Measurements from ENCODE around the gene PTPRM.
"Not testable (repeated sequence)": the region's sequence is repeated elsewhere in the genome, so short reads cannot be mapped to it uniquely, and the experiment has no call there.

Gene PTPRM

DNA sequence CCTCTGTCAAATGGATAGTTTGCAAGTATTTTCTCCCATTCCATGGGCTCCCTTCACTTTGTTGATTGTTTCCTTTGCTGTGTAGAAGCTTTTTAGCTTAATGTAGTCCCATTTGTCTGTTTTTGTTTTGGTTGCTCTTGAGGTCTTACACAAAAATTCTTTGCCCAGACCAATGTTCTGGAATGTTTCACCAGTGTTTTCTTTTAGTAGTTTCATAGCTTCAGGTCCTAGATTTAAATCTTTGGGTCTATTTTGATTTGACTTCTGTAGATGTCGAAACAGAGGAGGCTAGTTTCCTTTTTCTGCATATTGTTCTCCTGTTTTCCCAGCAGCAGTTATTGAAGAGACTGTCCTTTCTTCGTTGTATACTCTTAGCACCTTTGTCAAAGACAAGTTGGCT lies 351.6 kb downstream of the PTPRM start:
- no peak for DNase-seq

DNA sequence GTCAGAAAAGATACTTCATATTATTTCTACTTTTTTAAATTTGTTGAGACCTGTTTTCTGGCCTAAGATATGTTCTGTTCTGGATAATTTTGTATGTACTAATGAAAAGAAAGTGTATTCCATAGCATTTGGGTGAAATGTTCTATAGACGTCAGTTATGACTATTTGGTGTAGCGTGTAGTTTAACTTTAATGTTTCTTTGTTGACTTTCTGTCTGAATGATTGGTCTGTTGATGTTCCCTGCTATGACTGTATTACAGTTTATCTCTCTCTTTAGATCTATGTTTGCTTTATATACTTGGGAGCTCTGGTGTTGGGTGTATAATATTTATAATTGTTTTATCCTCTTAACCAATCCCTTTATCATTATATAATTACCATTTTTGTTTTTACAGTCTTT lies 352.4 kb downstream of the PTPRM start:
- no peak for DNase-seq

DNA sequence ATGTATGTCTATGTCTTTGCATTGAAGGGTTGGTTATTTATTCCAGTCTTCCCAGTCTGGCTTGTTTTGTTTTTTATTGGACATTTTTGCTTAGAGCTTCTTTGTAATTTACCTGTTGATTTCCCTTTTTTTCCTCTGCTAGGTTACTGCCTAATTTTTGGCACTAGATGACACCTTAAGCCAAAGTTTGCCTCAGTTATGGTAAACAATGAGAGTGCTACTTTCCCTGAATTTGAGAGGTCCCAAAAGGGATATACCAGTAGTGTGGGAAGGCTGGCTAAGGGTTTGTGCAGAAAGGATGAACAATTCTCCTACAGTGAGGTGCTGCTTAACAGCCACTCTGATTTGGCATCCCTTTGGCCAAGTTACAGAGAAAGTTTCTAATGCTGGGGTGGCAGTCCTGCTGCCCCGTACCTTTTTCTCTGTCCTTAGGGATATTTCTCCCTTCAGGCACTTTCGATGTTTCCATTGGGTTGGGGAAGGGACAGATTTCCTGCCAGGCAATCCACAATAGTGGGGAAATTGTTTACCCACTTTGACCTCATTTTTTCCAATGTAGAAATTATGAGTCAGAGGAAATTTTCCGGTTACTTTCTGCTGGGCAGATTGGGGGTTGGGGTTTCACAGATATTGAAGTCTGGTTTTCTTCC lies 354.9 kb downstream of the PTPRM start:
- DNase-seq = no peak

GRCh38 chr18:7923105-7923504 lies 356.0 kb downstream of the PTPRM start:
- no peak for DNase-seq

GRCh38 chr18:7924616-7925015 lies 357.5 kb downstream of the PTPRM start:
- DNase-seq = no peak

DNA sequence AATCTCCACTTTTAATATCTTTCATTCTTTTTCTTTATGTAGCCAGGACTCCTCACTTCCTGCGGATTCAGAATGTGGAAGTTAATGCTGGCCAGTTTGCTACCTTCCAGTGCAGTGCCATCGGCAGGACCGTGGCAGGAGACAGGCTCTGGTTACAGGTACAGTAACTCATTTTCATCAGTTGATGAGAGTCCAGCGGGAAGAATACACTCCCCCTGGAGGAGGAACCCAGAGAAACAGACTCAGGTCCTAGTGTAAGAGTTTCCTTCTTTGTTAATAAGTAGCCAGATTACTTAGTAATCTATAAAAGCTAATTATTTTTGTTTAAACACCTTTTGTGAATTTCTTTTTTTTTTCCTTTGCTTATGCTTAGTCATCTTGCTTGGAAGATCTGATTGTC lies 359.4 kb downstream of the PTPRM start:
- DNase-seq = no peak

DNA sequence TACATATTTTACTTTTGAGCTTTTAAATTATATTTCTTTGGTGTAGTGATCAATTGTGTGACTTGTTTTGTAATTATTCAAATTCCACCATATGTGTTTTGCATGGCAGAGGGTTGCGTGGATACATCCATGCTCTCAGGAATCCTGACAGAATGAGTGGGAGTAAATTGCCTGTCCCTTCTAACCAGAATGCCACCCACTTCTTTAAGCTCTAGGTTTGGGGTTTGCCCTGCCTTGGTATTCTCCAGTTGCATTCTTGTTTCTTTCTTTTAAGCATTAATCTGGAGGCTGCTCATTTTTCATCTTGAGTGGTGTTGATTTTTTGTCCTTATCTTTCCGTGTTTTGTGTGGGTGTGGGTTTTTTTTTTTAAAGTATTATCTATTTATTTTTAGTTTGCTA lies 360.0 kb downstream of the PTPRM start:
- no peak for DNase-seq

- DNase-seq = no peak
Measured at GRCh38 chr18:7931763-7932162, 364.6 kb downstream of the PTPRM start.

DNA sequence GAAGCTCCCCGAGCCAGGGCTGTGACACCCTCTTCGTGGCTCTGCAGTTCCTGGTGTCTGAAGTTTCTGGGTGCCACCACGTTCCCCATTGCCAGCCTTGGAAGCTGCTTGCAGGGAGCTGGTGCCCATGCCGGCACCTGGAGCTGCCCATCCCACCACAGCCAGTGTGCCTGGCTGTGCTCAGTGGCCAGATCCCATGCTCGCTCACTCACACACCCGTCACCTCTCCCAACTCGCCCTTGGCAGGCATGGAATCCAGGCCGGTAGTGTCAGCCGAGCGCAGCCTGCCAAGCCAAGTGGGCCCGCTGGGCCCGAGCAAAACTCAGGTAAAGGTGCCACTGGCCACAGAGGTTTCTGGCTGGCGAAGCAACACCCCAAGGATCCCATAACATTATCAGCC lies 370.2 kb downstream of the PTPRM start:
- DNase-seq = no peak

- no peak for DNase-seq
Measured at GRCh38 chr18:7939521-7939920, 372.4 kb downstream of the PTPRM start.

GRCh38 chr18:7940379-7940778 lies 373.3 kb downstream of the PTPRM start:
- no peak for DNase-seq

DNA sequence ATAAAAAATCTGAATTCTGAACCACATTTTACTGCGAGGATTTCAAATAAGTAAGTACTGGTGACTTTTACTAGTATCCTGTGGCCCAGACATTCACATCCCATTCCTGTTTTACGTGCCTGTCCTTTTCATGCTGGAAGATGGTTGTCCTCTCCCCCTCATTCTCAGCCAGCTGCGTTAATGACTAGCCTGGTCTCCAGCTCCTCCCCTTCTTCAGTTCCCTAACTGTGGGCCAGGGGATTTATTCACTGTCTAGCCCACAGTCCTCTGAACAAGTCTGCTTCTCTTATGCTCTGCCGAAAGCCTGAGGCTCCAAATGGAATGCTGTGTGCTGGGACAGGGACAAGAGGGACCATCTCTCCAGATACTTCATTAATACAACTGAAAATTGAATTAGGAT lies 373.9 kb downstream of the PTPRM start:
- no peak for DNase-seq

DNA sequence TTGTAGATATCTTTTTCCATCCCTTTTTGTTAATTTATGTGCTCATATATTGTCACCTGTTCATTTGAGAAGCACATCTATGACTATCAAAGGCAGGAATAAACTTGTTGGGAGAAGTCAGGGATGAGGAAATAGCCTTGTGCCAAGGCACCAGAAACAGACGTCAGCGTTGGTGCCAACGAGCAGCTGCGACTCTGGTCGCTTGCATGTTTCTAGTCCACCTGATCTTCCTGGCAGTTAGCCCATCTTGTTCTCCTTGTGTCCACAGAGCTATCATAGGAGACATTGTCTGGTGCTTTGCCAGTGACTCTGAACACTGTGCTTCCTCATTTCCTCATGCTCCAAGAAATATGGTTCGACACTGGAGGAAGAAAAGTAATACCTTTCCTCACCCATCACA lies 374.4 kb downstream of the PTPRM start:
- DNase-seq = no peak

DNA sequence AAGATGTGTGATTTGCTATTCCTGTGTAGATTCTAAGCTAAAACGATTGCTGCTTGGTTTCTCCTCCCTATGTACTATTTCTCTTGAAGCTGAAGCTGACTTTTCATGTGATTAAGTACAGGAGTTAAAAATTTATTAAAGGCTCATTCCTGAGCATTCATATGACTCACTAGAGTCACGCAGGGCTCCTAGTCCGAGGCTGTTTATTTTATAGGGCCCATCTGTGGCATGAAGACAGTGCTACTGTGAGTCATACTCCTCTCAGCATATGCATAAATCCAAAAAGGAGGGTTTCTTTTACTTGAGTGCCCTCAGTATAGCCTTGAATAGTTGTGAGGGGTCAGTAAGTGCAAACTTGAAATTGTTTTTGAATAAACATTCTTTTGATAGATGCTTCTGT lies 378.8 kb downstream of the PTPRM start:
- no peak for DNase-seq

DNA sequence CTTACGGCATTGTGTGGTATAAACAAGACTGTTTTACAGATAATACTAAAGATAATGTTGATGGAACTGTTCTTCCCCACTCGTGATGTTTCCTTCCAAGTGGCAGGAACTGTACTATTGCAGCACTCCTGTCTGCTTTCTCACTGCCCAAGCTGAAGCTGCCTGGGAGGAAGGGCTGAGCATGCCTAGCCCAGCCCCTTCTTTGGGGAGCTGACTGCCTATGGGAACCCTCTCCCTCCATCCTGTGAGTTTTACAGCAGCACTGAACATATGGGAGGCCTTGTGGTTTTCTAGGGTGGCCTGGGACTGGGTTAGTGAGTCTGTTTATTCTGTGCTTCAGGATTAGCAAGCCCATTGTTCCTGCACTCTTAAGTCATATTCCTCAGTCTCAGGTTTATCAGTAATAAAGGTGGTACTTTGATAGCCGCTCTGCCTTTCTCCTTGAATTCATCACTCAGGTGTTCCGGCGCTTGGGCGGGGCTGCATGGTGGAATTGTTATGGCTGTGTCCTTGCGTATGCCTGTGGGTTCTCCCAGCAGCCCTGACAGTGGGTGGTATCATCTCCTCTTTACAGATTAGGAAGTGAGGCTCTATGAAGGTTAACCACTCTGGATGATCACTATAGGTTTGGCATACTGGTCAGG lies 379.7 kb downstream of the PTPRM start:
- DNase-seq = peak in 1 of 2 donors; percentile 51

DNA sequence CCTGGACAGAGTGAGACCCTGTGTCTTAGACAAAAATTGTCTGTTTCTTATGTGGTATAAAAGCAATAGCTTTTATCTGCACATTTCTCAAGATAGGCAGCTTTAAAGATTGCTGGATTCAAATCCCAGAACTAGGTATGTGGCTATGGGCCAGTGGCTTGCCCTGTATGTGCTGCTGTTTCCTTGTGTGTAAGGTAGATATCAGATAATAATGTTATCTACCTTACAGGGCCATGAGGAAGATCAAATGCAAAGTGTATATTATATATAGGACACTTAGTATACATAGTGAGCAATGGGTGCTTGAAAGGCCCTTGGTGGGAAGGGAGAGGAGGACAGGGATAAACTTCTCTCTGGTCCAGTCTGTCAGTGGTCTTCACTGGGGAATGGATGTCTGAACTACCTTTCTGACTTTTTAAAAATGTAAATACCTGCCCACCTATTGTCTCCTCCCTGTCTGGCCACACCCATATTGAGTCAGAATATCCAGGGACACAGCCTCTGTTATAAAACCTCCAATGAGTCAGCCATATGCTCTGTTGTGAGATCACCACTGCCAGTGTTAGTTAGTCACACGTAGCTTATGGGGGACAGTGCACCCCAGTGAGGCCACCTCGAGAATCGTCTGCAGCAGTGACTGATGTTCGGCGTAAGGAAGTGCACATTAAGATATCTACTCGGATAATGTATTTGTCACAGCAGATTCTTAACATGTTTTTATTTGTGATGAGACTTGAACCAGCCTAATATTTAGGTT lies 383.4 kb downstream of the PTPRM start:
- DNase-seq = peak in 1 of 2 donors; percentile 20

GRCh38 chr18:7953095-7953958 lies 386.2 kb downstream of the PTPRM start:
- no peak for DNase-seq

GRCh38 chr18:7954238-7954637 lies 387.1 kb downstream of the PTPRM start:
- DNase-seq = no peak

- DNase-seq = no peak
Measured at GRCh38 chr18:7955175-7955574, 388.1 kb downstream of the PTPRM start.

DNA sequence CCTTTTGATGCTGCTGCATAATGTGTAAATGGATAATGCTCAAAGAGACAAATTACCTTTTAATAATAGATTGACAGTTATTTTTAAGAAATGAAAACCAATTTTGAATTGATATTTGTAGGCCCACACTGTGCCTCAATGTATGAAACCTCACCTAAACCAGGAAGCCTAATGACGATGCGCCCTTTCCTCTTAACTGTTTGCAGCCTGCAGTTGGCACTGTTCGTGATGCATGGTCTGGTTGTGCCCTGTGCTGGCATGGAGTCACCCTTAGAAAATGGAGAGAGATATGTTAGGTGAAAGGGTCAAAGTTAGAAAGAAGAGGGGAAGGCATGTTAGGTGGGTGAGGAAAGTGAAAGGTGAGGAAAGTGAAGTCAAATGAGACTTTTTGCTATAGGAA lies 390.2 kb downstream of the PTPRM start:
- peak in 1 of 2 donors; percentile 12 for DNase-seq

DNA sequence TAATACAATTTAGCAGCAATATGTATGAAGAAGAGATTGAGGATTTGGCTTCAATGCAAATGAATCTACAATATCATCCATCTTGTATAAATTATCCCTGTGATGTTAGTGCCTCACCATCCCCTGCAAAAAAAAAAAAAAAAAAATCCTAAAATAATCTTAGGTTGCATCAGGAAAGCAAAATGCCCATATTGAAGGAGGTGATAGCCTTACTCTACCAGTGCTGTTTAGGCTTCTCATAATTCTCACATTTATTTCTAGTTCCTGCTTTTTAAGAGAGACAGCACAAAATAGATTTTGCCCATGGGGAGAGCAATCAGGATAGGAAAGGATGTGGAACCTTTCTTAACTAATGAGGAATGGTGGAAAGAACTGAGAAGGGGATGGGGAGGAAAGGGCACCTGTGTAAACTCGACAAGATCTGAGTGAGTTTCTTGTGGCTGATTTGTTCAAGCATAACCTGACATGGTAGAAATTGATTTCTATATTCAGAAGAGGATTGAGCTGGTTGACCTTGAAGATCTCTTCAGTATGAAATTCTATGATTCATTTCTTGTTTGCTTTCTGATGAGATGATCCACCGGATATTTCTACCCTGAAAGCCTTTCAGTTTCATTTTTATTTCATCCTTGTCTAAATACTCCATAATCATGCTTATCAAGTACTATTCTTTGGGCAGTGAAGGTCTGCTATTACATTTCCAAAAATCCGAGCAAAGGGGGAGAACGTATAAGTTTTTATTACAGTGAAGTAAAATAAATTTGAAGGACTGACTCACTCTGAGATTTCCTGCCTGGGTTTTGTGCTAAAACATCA lies 391.2 kb downstream of the PTPRM start:
- DNase-seq = no peak

- no peak for DNase-seq
Measured at GRCh38 chr18:7958897-7959146, 391.7 kb downstream of the PTPRM start.

DNA sequence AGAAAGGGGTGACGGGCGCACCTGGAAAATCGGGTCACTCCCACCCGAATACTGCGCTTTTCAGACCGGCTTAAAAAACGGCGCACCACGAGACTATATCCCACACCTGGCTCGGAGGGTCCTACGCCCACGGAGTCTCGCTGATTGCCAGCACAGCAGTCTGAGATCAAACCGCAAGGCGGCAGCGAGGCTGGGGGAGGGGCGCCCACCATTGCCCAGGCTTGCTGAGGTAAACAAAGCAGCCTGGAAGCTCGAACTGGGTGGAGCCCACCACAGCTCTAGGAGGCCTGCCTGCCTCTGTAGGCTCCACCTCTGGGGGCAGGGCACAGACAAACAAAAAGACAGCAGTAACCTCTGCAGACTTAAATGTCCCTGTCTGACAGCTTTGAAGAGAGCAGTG lies 399.6 kb downstream of the PTPRM start:
- not testable (repeated sequence) for DNase-seq
